Keratinocyte (primary cell): Measurements from ENCODE around the gene TTC33. TPM values are rescaled to one million over a fixed set of nuclear protein-coding genes. Genes with fewer than 3 reads are reported as not detected.

Experiments
- DNase-seq: peaks from one replicate; pipeline ENCODE4 v3.0.0-alpha.2; 2011; ENCODE audit warnings: low read depth, missing footprints, low spot score
- FAIRE-seq: peaks from 2 replicates; lab custom pipeline; 2011; peaks lifted over from hg19 to GRCh38; lab: Jason Lieb, UNC
- H2AFZ ChIP-seq: 2 replicates; pipeline ENCODE4 v1.6.0; 2012; ENCODE audit warnings: low read length, control low read depth, inconsistent platforms; ENCODE audit not compliant: control insufficient read depth
- H3K27ac ChIP-seq: 2 replicates; pipeline ENCODE4 v1.5.1; 2011; ENCODE audit warnings: low read length; ENCODE audit not compliant: control insufficient read depth, insufficient read depth
- H3K27me3 ChIP-seq: 3 replicates; pipeline ENCODE4 v1.6.0; 2011; ENCODE audit warnings: low read length; ENCODE audit not compliant: control insufficient read depth, insufficient read depth; ENCODE audit errors: extremely low read depth
- H3K36me3 ChIP-seq, 2 experiments: 2 replicates in 1 of 2; 3 replicates in 1 of 2; pipeline ENCODE4 v1.5.1; 2011; ENCODE audit warnings: low read length in 2 of 2, mild to moderate bottlenecking in 1 of 2; ENCODE audit not compliant: control insufficient read depth in 2 of 2, insufficient read depth in 2 of 2; ENCODE audit errors: extremely low read depth in 1 of 2
- H3K4me1 ChIP-seq: 3 replicates; pipeline ENCODE4 v1.5.1; 2011; ENCODE audit warnings: low read length; ENCODE audit not compliant: control insufficient read depth, insufficient read depth; ENCODE audit errors: extremely low read depth
- H3K4me2 ChIP-seq: 3 replicates; pipeline ENCODE4 v1.6.0; 2011; ENCODE audit warnings: low read depth, low read length; ENCODE audit not compliant: control insufficient read depth, insufficient read depth; ENCODE audit errors: extremely low read depth
- H3K4me3 ChIP-seq, 3 experiments: fragments of 200-600 bp in 1 of 3; sonication (generic) in 1 of 3; 2 replicates in 2 of 3; 3 replicates in 1 of 3; pipeline ENCODE4 v1.5.1; 2011 to 2016; ENCODE audit warnings: low read length in 3 of 3, mild to moderate bottlenecking in 3 of 3, control low read depth in 2 of 3, inconsistent platforms in 1 of 3, low read depth in 1 of 3, mixed read lengths in 1 of 3, mixed run types in 1 of 3, moderate library complexity in 1 of 3; ENCODE audit not compliant: control insufficient read depth in 2 of 3, insufficient read depth in 2 of 3; ENCODE audit errors: extremely low read depth in 1 of 3
- H3K79me2 ChIP-seq: 2 replicates; pipeline ENCODE4 v1.6.0; 2012; ENCODE audit warnings: low read length; ENCODE audit not compliant: control insufficient read depth, insufficient read depth
- H3K9ac ChIP-seq: 3 replicates; pipeline ENCODE4 v1.6.0; 2011; ENCODE audit warnings: low read length; ENCODE audit not compliant: control insufficient read depth, insufficient read depth; ENCODE audit errors: extremely low read depth
- H3K9me1 ChIP-seq: 3 replicates; pipeline ENCODE4 v1.6.0; 2011; ENCODE audit warnings: low read length; ENCODE audit not compliant: control insufficient read depth, insufficient read depth; ENCODE audit errors: extremely low read depth
- H3K9me3 ChIP-seq: 2 replicates; pipeline ENCODE4 v1.5.1; 2012; ENCODE audit warnings: low read depth, low read length; ENCODE audit not compliant: control insufficient read depth
- H4K20me1 ChIP-seq: 3 replicates; pipeline ENCODE4 v1.6.0; 2011; ENCODE audit warnings: low read length; ENCODE audit not compliant: control insufficient read depth, insufficient read depth; ENCODE audit errors: extremely low read depth
- EZH2 ChIP-seq: IDR thresholded peaks from one replicate; pipeline ENCODE4 v1.6.1; 2012; ENCODE audit warnings: inconsistent platforms, mild to moderate bottlenecking, low read length, moderate library complexity
- dilution Hi-C: fragments of 300-500 bp; cut with MboI; formaldehyde crosslinking; loops from one replicate; pipeline ENCODE4 v1.7.0; 2020; ENCODE audit warnings: low sequenced_read_pairs; ENCODE audit not compliant: extremely low pct_ligation_motif_present
- polyA plus RNA-seq, 5 experiments: library from polyadenylated mRNA; depleted of rRNA in 3 of 5; stranded (reverse) in 3 of 5; stranded (forward) in 1 of 5; unstranded in 1 of 5; fragments of >200 nt; gene quantifications; 1 replicate in 1 of 5; 2 replicates in 3 of 5; 3 replicates in 1 of 5; pipeline versions ENCODE4 v1.2.1 to v1.2.3, GENCODE V29; 2011 to 2012; ENCODE audit warnings: missing spikeins in 2 of 5, low read depth in 1 of 5, low replicate concordance in 1 of 5
- TF ChIP-seq, protein P1 (sequence below), 3 experiments: IDR thresholded peaks in 1 of 3; conservative IDR thresholded peaks in 1 of 3; optimal IDR thresholded peaks in 1 of 3; 2 replicates in 2 of 3; 3 replicates in 1 of 3; pipeline versions ENCODE3 to v1.5.1; 2011; ENCODE audit warnings: low read length in 3 of 3, mild to moderate bottlenecking in 3 of 3, moderate library complexity in 2 of 3, control low read depth in 1 of 3, inconsistent platforms in 1 of 3; ENCODE audit not compliant: insufficient read depth in 2 of 3; ENCODE audit errors: extremely low read depth in 1 of 3

The TTC33 gene
- polyA plus RNA-seq, 1 donor (not counting 4 experiments of a cell fraction or from before 2014, with no cell fraction given): 7.1 TPM

DNA sequence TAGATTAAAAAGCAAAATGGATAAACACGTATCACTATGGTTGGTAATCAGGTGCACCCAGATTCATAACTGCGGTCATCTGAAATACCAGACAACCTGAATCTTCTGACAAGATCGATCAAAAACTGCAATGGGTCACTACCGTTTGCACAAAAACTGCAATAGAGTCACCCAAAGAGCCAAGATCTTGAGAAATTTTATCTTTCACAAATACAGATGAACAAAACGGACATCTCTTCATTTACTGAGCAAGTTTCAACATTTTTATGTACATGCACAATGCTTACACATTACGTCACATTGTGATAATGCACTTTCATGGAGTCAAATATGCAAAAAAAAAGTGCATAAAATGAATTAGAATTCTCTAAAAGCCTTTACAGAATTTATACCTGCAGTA lies 23.8 kb upstream of the TTC33 start:
- Histone ChIP-seq H3K79me2 (peaks cover 70% of the 10 kb centered on the region), H3K27me3 (no peaks in the 10 kb centered on the region), H2AFZ (no peak overlapping the region), H3K4me2 (no peak overlapping the region), H3K9me1 (peaks cover 4% of the 10 kb centered on the region), H3K4me3 (no peak overlapping the region), H3K36me3 (peaks cover 0 to 7% of the 10 kb centered on the region in 2 experiments), H4K20me1 (peaks cover 3% of the 10 kb centered on the region), H3K27ac (no peak overlapping the region), H3K4me1 (peaks cover 13% of the 10 kb centered on the region), H3K9me3 (no peaks in the 10 kb centered on the region), H3K9ac (no peak overlapping the region)
- DNase-seq: no peak
- TF ChIP-seq, protein P1, sequence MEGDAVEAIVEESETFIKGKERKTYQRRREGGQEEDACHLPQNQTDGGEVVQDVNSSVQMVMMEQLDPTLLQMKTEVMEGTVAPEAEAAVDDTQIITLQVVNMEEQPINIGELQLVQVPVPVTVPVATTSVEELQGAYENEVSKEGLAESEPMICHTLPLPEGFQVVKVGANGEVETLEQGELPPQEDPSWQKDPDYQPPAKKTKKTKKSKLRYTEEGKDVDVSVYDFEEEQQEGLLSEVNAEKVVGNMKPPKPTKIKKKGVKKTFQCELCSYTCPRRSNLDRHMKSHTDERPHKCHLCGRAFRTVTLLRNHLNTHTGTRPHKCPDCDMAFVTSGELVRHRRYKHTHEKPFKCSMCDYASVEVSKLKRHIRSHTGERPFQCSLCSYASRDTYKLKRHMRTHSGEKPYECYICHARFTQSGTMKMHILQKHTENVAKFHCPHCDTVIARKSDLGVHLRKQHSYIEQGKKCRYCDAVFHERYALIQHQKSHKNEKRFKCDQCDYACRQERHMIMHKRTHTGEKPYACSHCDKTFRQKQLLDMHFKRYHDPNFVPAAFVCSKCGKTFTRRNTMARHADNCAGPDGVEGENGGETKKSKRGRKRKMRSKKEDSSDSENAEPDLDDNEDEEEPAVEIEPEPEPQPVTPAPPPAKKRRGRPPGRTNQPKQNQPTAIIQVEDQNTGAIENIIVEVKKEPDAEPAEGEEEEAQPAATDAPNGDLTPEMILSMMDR (optimal IDR thresholded peaks at IDR 0.05 in 1 of 3, IDR thresholded peaks at IDR 0.05 in 1 of 3, conservative IDR thresholded peaks at IDR 0.05 in 1 of 3; ENCODE audit: extremely low read depth in 1 of 3, insufficient read depth in 2 of 3, low read length in 3 of 3): no peak
- no peak for TF ChIP-seq EZH2
- no peak for FAIRE-seq
- dilution Hi-C loops: no loop called here

DNA sequence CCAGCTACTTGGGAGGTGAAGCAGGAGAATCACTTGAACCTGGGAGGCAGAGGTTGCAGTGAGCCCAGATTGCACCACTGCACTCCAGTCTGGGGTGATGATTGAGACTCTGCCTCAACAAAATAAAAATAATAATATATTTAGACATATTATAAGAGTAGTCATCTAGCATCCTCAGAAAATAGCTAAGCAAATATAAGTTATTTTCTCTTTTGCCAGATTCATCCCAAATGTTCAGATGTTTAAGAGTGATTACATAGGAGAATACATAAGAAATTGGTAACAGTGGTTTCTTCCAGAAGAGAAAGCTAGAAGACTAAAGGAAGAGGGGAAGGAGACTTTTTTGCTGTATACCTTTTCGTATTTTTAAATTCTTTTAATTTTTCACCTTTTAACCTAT lies 22.4 kb upstream of the TTC33 start:
- H3K36me3 ChIP-seq: peaks cover 2 to 7% of the 10 kb centered on the region in 2 experiments
- DNase-seq (no peak), FAIRE-seq (no peak)
- TF ChIP-seq, protein P1 (optimal IDR thresholded peaks at IDR 0.05 in 1 of 3, IDR thresholded peaks at IDR 0.05 in 1 of 3, conservative IDR thresholded peaks at IDR 0.05 in 1 of 3; ENCODE audit: extremely low read depth in 1 of 3, insufficient read depth in 2 of 3, low read length in 3 of 3): no peak
- no peak for TF ChIP-seq EZH2
- H3K9me3 ChIP-seq: no peaks in the 10 kb centered on the region
- no peak overlapping the region for H3K9ac ChIP-seq
- H4K20me1 ChIP-seq: peaks cover 6% of the 10 kb centered on the region
- H2AFZ ChIP-seq: no peak overlapping the region
- peaks cover 59% of the 10 kb centered on the region for H3K79me2 ChIP-seq
- H3K27ac ChIP-seq: no peak overlapping the region
- H3K27me3 ChIP-seq: no peaks in the 10 kb centered on the region
- peaks cover 13% of the 10 kb centered on the region for H3K4me1 ChIP-seq
- peaks cover 4% of the 10 kb centered on the region for H3K9me1 ChIP-seq
- dilution Hi-C loops: no loop called here
- no peak overlapping the region for H3K4me3 ChIP-seq
- no peak overlapping the region for H3K4me2 ChIP-seq
